GM12878 (cell line): Measurements from ENCODE around the gene POP7. TPM values are rescaled to one million over a fixed set of nuclear protein-coding genes. Genes with fewer than 3 reads are reported as not detected.

Experiments used
- ATAC-seq: fragments of 200-7000 bp; cut with Tn5 transposase; 3 replicates; pipeline ENCODE4 v1.9.1; 2020; ENCODE audit warnings: mild to moderate bottlenecking, moderate library complexity
- BruUV-seq: library from RNA; stranded (reverse); fragments of 400-500 nt; replicated peaks from 2 replicates; lab custom pipeline; 2021; lab: Mats Ljungman, UMichigan
- CTCF ChIA-PET: fragments of 300-600 bp; sonication (Branson Sonifier 250); formaldehyde crosslinking; extraction: SDS; loops from one replicate; lab custom pipeline; 2021; ENCODE audit warnings: inconsistent platforms; lab: Yijun Ruan, JAX
- POLR2A ChIA-PET: fragments of 350-600 bp; formaldehyde crosslinking; extraction: SDS; loops from one replicate; lab custom pipeline; 2021; ENCODE audit warnings: inconsistent platforms; lab: Charles Lee
- RAD21 ChIA-PET: fragments of 300-600 bp; sonication (Branson Sonifier 250); formaldehyde crosslinking; loops from one replicate; lab custom pipeline; 2023; ENCODE audit warnings: antibody characterized with exemption; ENCODE audit not compliant: unreplicated experiment; lab: Charles Lee
- SMC1A ChIA-PET: fragments of 300-600 bp; sonication (Branson Sonifier 250); formaldehyde crosslinking; loops from one replicate; lab custom pipeline; 2023; ENCODE audit not compliant: unreplicated experiment, uncharacterized antibody; lab: Charles Lee
- DNase-seq: peaks from one replicate; pipeline ENCODE4 v3.0.0-alpha.2; 2011; ENCODE audit warnings: low read depth, low spot score
- FAIRE-seq: peaks from 3 replicates; lab custom pipeline; 2011; peaks lifted over from hg19 to GRCh38; lab: Jason Lieb, UNC
- H2AFZ ChIP-seq: 2 replicates; pipeline ENCODE4 v1.6.0; 2011; ENCODE audit warnings: low read depth, low read length, control low read depth; ENCODE audit not compliant: control insufficient read depth
- H3K27ac ChIP-seq: 2 replicates; pipeline ENCODE4 v1.5.1; 2011; ENCODE audit warnings: control low read depth; ENCODE audit not compliant: control insufficient read depth, insufficient read depth
- H3K27me3 ChIP-seq, 2 experiments: replicated peaks in 1 of 2; 2 replicates each; pipeline versions ENCODE4 v1.6.0 to v1.6.1; 2011; ENCODE audit warnings: low read length in 1 of 2; ENCODE audit not compliant: control insufficient read depth in 2 of 2, insufficient read depth in 2 of 2
- H3K36me3 ChIP-seq, 2 experiments: 2 replicates each; pipeline ENCODE4 v1.5.1; 2011; ENCODE audit warnings: low read length in 1 of 2; ENCODE audit not compliant: control insufficient read depth in 2 of 2, insufficient read depth in 2 of 2
- H3K4me1 ChIP-seq: 2 replicates; pipeline ENCODE4 v1.6.1; 2011; ENCODE audit warnings: mild to moderate bottlenecking, low read length, moderate library complexity, mixed read lengths; ENCODE audit not compliant: control insufficient read depth, insufficient read depth
- H3K4me2 ChIP-seq: 2 replicates; pipeline ENCODE4 v1.6.0; 2011; ENCODE audit warnings: control low read depth; ENCODE audit not compliant: control insufficient read depth, insufficient read depth
- H3K4me3 ChIP-seq: fragments of 200-600 bp; sonication (generic); 2 replicates; pipeline ENCODE4 v1.5.1; 2016
- H3K79me2 ChIP-seq: 2 replicates; pipeline ENCODE4 v1.6.0; 2011; ENCODE audit warnings: low read length; ENCODE audit not compliant: control insufficient read depth, insufficient read depth
- H3K9ac ChIP-seq: 2 replicates; pipeline ENCODE4 v1.8.0; 2011; ENCODE audit warnings: low read length, control low read depth, mixed read lengths; ENCODE audit not compliant: control insufficient read depth, insufficient read depth
- H3K9me3 ChIP-seq: replicated peaks from 3 replicates; pipeline ENCODE4 v1.5.1; 2011; ENCODE audit warnings: mild to moderate bottlenecking, low read length; ENCODE audit not compliant: control insufficient read depth, insufficient read depth
- H4K20me1 ChIP-seq: 2 replicates; pipeline ENCODE4 v1.6.0; 2011; ENCODE audit not compliant: control insufficient read depth, insufficient read depth
- CEBPB ChIP-seq, 2 experiments: fragments of 150-350 bp in 1 of 2; IDR thresholded peaks; 2 replicates each; pipeline ENCODE4 v1.6.1; 2012 to 2014; ENCODE audit warnings: low read depth in 2 of 2, low read length in 2 of 2, borderline replicate concordance in 1 of 2, inconsistent platforms in 1 of 2
- CEBPZ ChIP-seq: fragments of 150-350 bp; IDR thresholded peaks from 2 replicates; pipeline ENCODE4 v1.6.1; 2016; ENCODE audit warnings: low read depth, low read length
- CHD2 ChIP-seq: IDR thresholded peaks from 2 replicates; pipeline ENCODE4 v1.6.1; 2011; ENCODE audit warnings: low read depth, low read length, improper control_type of control experiment, borderline replicate concordance
- NR2F1 ChIP-seq: fragments of 450-650 bp; conservative IDR thresholded peaks from 2 replicates; pipeline ENCODE4 v1.6.1; 2017; ENCODE audit warnings: mild to moderate bottlenecking
- STAT1 ChIP-seq: fragments of 450-650 bp; conservative IDR thresholded peaks from 2 replicates; pipeline ENCODE4 v1.6.1; 2014; ENCODE audit warnings: antibody characterized with exemption, mild to moderate bottlenecking
- ZNF24 ChIP-seq: fragments of 450-650 bp; IDR thresholded peaks from 2 replicates; pipeline ENCODE4 v1.6.1; 2017; ENCODE audit warnings: antibody characterized with exemption, mild to moderate bottlenecking
- ZNF687 ChIP-seq: fragments of 450-650 bp; IDR thresholded peaks from 2 replicates; pipeline ENCODE4 v1.6.1; 2017; ENCODE audit warnings: mild to moderate bottlenecking, moderate library complexity
- WGBS: methylation state at CpG from one replicate; pipeline ENCODE4 v1.1.6; 2016; ENCODE audit warnings: low lambda C conversion rate; ENCODE audit not compliant: insufficient replicate concordance, insufficient coverage; ENCODE audit errors: missing lambda C conversion rate; 5-methylcytosine and 5-hydroxymethylcytosine counted together
- in situ Hi-C: fragments of 300-500 bp; cut with MboI; formaldehyde crosslinking; loops from 9 replicates; pipeline ENCODE4 v1.14.3; 2018; ENCODE audit warnings: mixed read lengths
- intact Hi-C: fragments of 100-400 bp; cut with micrococcal nuclease; formaldehyde crosslinking; loops from one replicate; pipeline ENCODE4 v1.14.2; 2022; ENCODE audit not compliant: unreplicated experiment
- polyA plus RNA-seq, 11 experiments: library from polyadenylated mRNA; depleted of rRNA in 4 of 11; unstranded in 6 of 11; stranded (reverse) in 5 of 11; fragments of >200 nt; fragmentation: Nextera tagmentation in 4 of 11; fragmentation: Illumina TruSeq in 1 of 11; extraction: Ambion mirVana in 4 of 11; extraction: Trizol in 1 of 11; gene quantifications; 1 replicate in 1 of 11; 2 replicates in 10 of 11; pipeline versions ENCODE4 v1.2.1 to v1.2.3, GENCODE V29; 2011 to 2016; ENCODE audit warnings: inconsistent platforms in 2 of 11, missing spikeins in 2 of 11, low read depth in 1 of 11
- total RNA-seq, 4 experiments: library from RNA; depleted of rRNA in 3 of 4; stranded (reverse); fragments of >200 nt in 3 of 4; fragmentation: Illumina TruSeq in 1 of 4; extraction: Trizol in 1 of 4; gene quantifications; 2 replicates each; pipeline versions ENCODE4 v1.2.1 to v1.2.3, GENCODE V29; 2013 to 2021
- TF ChIP-seq, protein P1 (sequence below): IDR thresholded peaks from 2 replicates; pipeline ENCODE4 v1.6.1; 2011; ENCODE audit warnings: borderline replicate concordance, low read depth, mild to moderate bottlenecking, moderate library complexity, low read length; ENCODE audit not compliant: insufficient read depth, poor library complexity, severe bottlenecking

The POP7 gene
- total and polyA plus RNA-seq, 10 of the 15 experiments (the other 5 are each of a cell fraction or from before 2014, with no cell fraction given) = 12.1 to 148 (median 51.7) TPM

GRCh38 chr7:100736671-100737070 lies 30.8 kb downstream of the POP7 start (continued):
- TF ChIP-seq, protein P1, sequence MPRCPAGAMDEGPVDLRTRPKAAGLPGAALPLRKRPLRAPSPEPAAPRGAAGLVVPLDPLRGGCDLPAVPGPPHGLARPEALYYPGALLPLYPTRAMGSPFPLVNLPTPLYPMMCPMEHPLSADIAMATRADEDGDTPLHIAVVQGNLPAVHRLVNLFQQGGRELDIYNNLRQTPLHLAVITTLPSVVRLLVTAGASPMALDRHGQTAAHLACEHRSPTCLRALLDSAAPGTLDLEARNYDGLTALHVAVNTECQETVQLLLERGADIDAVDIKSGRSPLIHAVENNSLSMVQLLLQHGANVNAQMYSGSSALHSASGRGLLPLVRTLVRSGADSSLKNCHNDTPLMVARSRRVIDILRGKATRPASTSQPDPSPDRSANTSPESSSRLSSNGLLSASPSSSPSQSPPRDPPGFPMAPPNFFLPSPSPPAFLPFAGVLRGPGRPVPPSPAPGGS = no peak

GRCh38 chr7:100739934-100740333 lies 34.0 kb downstream of the POP7 start:
- no TSS peak for BruUV-seq
- TF ChIP-seq CEBPZ = no peak
- TF ChIP-seq CEBPB (IDR thresholded peaks at IDR 0.05; ENCODE audit: borderline replicate concordance in 1 of 2, low read depth in 2 of 2, low read length in 2 of 2) = no peak
- no peak for TF ChIP-seq STAT1
- no peak for TF ChIP-seq NR2F1
- TF ChIP-seq ZNF24 = no peak
- no peak for TF ChIP-seq CHD2
- TF ChIP-seq ZNF687 = no peak
- TF ChIP-seq, all 136 proteins: peak for 0
- H3K4me3 ChIP-seq = no peak overlapping the region
- FAIRE-seq = no peak
- CTCF ChIA-PET = no interaction called here
- no peaks in the 10 kb centered on the region for H4K20me1 ChIP-seq
- H3K27me3 ChIP-seq = peaks cover 0 to 1% of the 10 kb centered on the region in 2 experiments; a peak in 2 of 4 replicates
- RAD21 ChIA-PET = no interaction called here
- ATAC-seq = no peak
- intact Hi-C loops (no loop called here), in situ Hi-C loops (no loop called here)
- H3K9me3 ChIP-seq = no peaks in the 10 kb centered on the region
- no peaks in the 10 kb centered on the region for H3K79me2 ChIP-seq
- no peaks in the 10 kb centered on the region for H3K4me1 ChIP-seq
- WGBS = 31% methylated on average over 6 of the region's 6 CpGs
- POLR2A ChIA-PET = no interaction called here
- no peak overlapping the region for H2AFZ ChIP-seq
- SMC1A ChIA-PET = no interaction called here
- H3K9ac ChIP-seq = no peak overlapping the region
- no peak for DNase-seq
- H3K36me3 ChIP-seq = no peaks in the 10 kb centered on the region
- no peak overlapping the region for H3K27ac ChIP-seq
- H3K4me2 ChIP-seq = no peak overlapping the region
